Right ventricle myocardium superior (tissue), 1 donor: Measurements from ENCODE around the gene NUDT5. TPM values are rescaled to one million over a fixed set of nuclear protein-coding genes. Genes with fewer than 3 reads are reported as not detected.
A peak's percentile ranks its signal among the peaks of the same experiment; 100 is the strongest.

Experiments used
- ATAC-seq: fragments of 200-7000 bp; cut with Tn5 transposase; one replicate; pipeline ENCODE4 v1.9.1; 2020; ENCODE audit warnings: mild to moderate bottlenecking; ENCODE audit not compliant: poor library complexity
- DNase-seq: peaks from one replicate; pipeline ENCODE4 v3.0.0-alpha.2; 2020
- intact Hi-C: fragments of 100-400 bp; cut with DNase I; formaldehyde crosslinking; loops from one replicate; pipeline ENCODE4 v1.11.2; 2022
- total RNA-seq: library from RNA; stranded (reverse); fragmentation: NEBNext Ultra II Directional; extraction: Animal tissue kit (Norgen Biotek cat#: 25700); gene quantifications from one replicate; pipeline ENCODE4 v1.2.1, GENCODE V29; 2021
- donor health status: DM: no; HTN: yes; CAD: no; lungs with severe emphysema.

Gene NUDT5
- total RNA-seq, 1 donor from 2014 or later = 10.0 TPM

- DNase-seq (no peak), ATAC-seq (no peak)
- intact Hi-C loops = no loop called here
Observed at GRCh38 chr10:12212454-12212853, 16.8 kb upstream of the NUDT5 start.

GRCh38 chr10:12208460-12208859 is 12.8 kb upstream of the NUDT5 start:
- intact Hi-C loops = no loop called here
- DNase-seq (no peak), ATAC-seq (no peak)

GRCh38 chr10:12207114-12207513 is 11.4 kb upstream of the NUDT5 start:
- ATAC-seq (no peak), DNase-seq (no peak)
- intact Hi-C loops = no loop called here

- no peak for ATAC-seq
- intact Hi-C loops = no loop called here
- no peak for DNase-seq
Observed at GRCh38 chr10:12205082-12205481, 9.4 kb upstream of the NUDT5 start.

- intact Hi-C loops = no loop called here
- ATAC-seq (no peak), DNase-seq (no peak)
Observed at GRCh38 chr10:12202226-12202625, 6.5 kb upstream of the NUDT5 start.

- ATAC-seq (no peak), DNase-seq (no peak)
- intact Hi-C loops = no loop called here
Observed at GRCh38 chr10:12201543-12201942, 5.9 kb upstream of the NUDT5 start.

- ATAC-seq = no peak
- intact Hi-C loops = no loop called here
- DNase-seq = no peak
Observed at GRCh38 chr10:12200850-12201249, 5.2 kb upstream of the NUDT5 start.

- intact Hi-C loops = no loop called here
- ATAC-seq = no peak
Observed at GRCh38 chr10:12198156-12198555, 2.5 kb upstream of the NUDT5 start.

GRCh38 chr10:12196531-12197211 is 980 bp upstream of the NUDT5 start:
- ATAC-seq = no peak
- intact Hi-C loops = no loop called here
- DNase-seq = no peak

More at GRCh38 chr10:12198156-12198555, 2.5 kb upstream of the NUDT5 start:
- no peak for DNase-seq

- ATAC-seq (no peak), DNase-seq (no peak)
- intact Hi-C loops = no loop called here
Observed at GRCh38 chr10:12195281-12195602, 449 bp downstream of the NUDT5 start.

- intact Hi-C loops = no loop called here
- peak; percentile 69 for ATAC-seq
- peak; percentile 76 for DNase-seq
Observed at GRCh38 chr10:12194752-12195271, 879 bp downstream of the NUDT5 start.

- no peak for ATAC-seq
- no peak for DNase-seq
- intact Hi-C loops = no loop called here
Observed at GRCh38 chr10:12193193-12193592, 2.5 kb downstream of the NUDT5 start.

GRCh38 chr10:12191715-12192114 is 4.0 kb downstream of the NUDT5 start:
- intact Hi-C loops = no loop called here

GRCh38 chr10:12189426-12189825 is 6.3 kb downstream of the NUDT5 start:
- no peak for DNase-seq
- ATAC-seq = no peak
- intact Hi-C loops = no loop called here

More at GRCh38 chr10:12191715-12192114, 4.0 kb downstream of the NUDT5 start:
- DNase-seq (no peak), ATAC-seq (no peak)

- intact Hi-C loops = no loop called here
- DNase-seq = no peak
- no peak for ATAC-seq
Observed at GRCh38 chr10:12188656-12189055, 7.0 kb downstream of the NUDT5 start.

- no peak for ATAC-seq
- intact Hi-C loops = no loop called here
- DNase-seq = no peak
Observed at GRCh38 chr10:12187321-12187905, 8.3 kb downstream of the NUDT5 start.

- intact Hi-C loops = no loop called here
- DNase-seq = no peak
- no peak for ATAC-seq
Observed at GRCh38 chr10:12186323-12186722, 9.4 kb downstream of the NUDT5 start.

GRCh38 chr10:12184165-12184564 is 11.5 kb downstream of the NUDT5 start:
- ATAC-seq (no peak), DNase-seq (no peak)
- intact Hi-C loops = no loop called here

GRCh38 chr10:12181065-12181775 is 14.5 kb downstream of the NUDT5 start:
- ATAC-seq = no peak
- DNase-seq = no peak
- intact Hi-C loops = no loop called here
